Measurements from ENCODE around the gene MAP2K4.

- TF ChIP-seq GATA3 (IDR thresholded peaks at IDR 0.05; ENCODE audit: low read depth, low read length) = no peak
- TF ChIP-seq GATA2 (IDR thresholded peaks at IDR 0.05; ENCODE audit: low read depth, low read length) = no peak
Measured at GRCh38 chr17:12140685-12141084, 120.0 kb downstream of the MAP2K4 start.

Data from SH-SY5Y (cell line).